ENCODE measurements around the gene SP7.

The SP7 gene

GRCh38 chr12:53334822-53335221 is 1.3 kb downstream of the SP7 start:
- no peak for TF ChIP-seq TAF1 (IDR thresholded peaks at IDR 0.05; ENCODE audit: borderline replicate concordance, insufficient read depth, low read length)
- no peak for TF ChIP-seq SIN3A (IDR thresholded peaks at IDR 0.05; ENCODE audit: borderline replicate concordance, insufficient read depth, low read length)
- TF ChIP-seq FOXP2 (optimal IDR thresholded peaks at IDR 0.05; ENCODE audit: borderline replicate concordance, extremely low read depth, extremely low read length, insufficient read depth) = no peak
- no peak for TF ChIP-seq POLR2AphosphoS5 (IDR thresholded peaks at IDR 0.05; ENCODE audit: low read depth, low read length)
- no peak for TF ChIP-seq REST (IDR thresholded peaks at IDR 0.05; ENCODE audit: insufficient read depth in 1 of 2, low read depth in 2 of 2, low read length in 2 of 2)

- no peak for TF ChIP-seq FOXP2 (optimal IDR thresholded peaks at IDR 0.05; ENCODE audit: borderline replicate concordance, extremely low read depth, extremely low read length, insufficient read depth)
- TF ChIP-seq REST (IDR thresholded peaks at IDR 0.05; ENCODE audit: insufficient read depth in 1 of 2, low read depth in 2 of 2, low read length in 2 of 2) = no peak
- TF ChIP-seq TAF1 (IDR thresholded peaks at IDR 0.05; ENCODE audit: borderline replicate concordance, insufficient read depth, low read length) = no peak
- no peak for TF ChIP-seq SIN3A (IDR thresholded peaks at IDR 0.05; ENCODE audit: borderline replicate concordance, insufficient read depth, low read length)
- no peak for TF ChIP-seq POLR2AphosphoS5 (IDR thresholded peaks at IDR 0.05; ENCODE audit: low read depth, low read length)
Measured at GRCh38 chr12:53333845-53334244, 2.3 kb downstream of the SP7 start.

GRCh38 chr12:53333289-53333688 is 2.9 kb downstream of the SP7 start:
- TF ChIP-seq FOXP2 (optimal IDR thresholded peaks at IDR 0.05; ENCODE audit: borderline replicate concordance, extremely low read depth, extremely low read length, insufficient read depth) = no peak
- TF ChIP-seq POLR2AphosphoS5 (IDR thresholded peaks at IDR 0.05; ENCODE audit: low read depth, low read length) = no peak
- no peak for TF ChIP-seq SIN3A (IDR thresholded peaks at IDR 0.05; ENCODE audit: borderline replicate concordance, insufficient read depth, low read length)
- TF ChIP-seq REST (IDR thresholded peaks at IDR 0.05; ENCODE audit: insufficient read depth in 1 of 2, low read depth in 2 of 2, low read length in 2 of 2) = no peak
- no peak for TF ChIP-seq TAF1 (IDR thresholded peaks at IDR 0.05; ENCODE audit: borderline replicate concordance, insufficient read depth, low read length)

- TF ChIP-seq SIN3A (IDR thresholded peaks at IDR 0.05; ENCODE audit: borderline replicate concordance, insufficient read depth, low read length) (no peak), POLR2AphosphoS5 (IDR thresholded peaks at IDR 0.05; ENCODE audit: low read depth, low read length) (no peak), TAF1 (IDR thresholded peaks at IDR 0.05; ENCODE audit: borderline replicate concordance, insufficient read depth, low read length) (no peak)
Measured at GRCh38 chr12:53332744-53333143, 3.4 kb downstream of the SP7 start.

GRCh38 chr12:53330671-53331070 is 5.5 kb downstream of the SP7 start:
- TF ChIP-seq POLR2AphosphoS5 (IDR thresholded peaks at IDR 0.05; ENCODE audit: low read depth, low read length) (no peak), TAF1 (IDR thresholded peaks at IDR 0.05; ENCODE audit: borderline replicate concordance, insufficient read depth, low read length) (no peak), FOXP2 (optimal IDR thresholded peaks at IDR 0.05; ENCODE audit: borderline replicate concordance, extremely low read depth, extremely low read length, insufficient read depth) (no peak), REST (IDR thresholded peaks at IDR 0.05; ENCODE audit: insufficient read depth in 1 of 2, low read depth in 2 of 2, low read length in 2 of 2) (no peak), SIN3A (IDR thresholded peaks at IDR 0.05; ENCODE audit: borderline replicate concordance, insufficient read depth, low read length) (no peak)
